Astrocyte of the spinal cord (primary cell): ENCODE results near the gene GRAMD2B.
A peak's percentile ranks its signal among the peaks of the same experiment; 100 is the strongest.

Source experiments
- DNase-seq: peaks from one replicate; pipeline ENCODE4 v3.0.0; 2011; ENCODE audit warnings: low read depth, low spot score
- H3K4me3 ChIP-seq: 2 replicates; pipeline ENCODE4 v1.5.1; 2011; ENCODE audit warnings: low read depth, mild to moderate bottlenecking, low read length, moderate library complexity
- CTCF ChIP-seq: IDR thresholded peaks from 2 replicates; pipeline ENCODE4 v1.5.1; 2012; ENCODE audit warnings: low read depth, mild to moderate bottlenecking, low read length, inconsistent platforms
- in situ Hi-C: cut with HindIII; loops from 2 replicates; pipeline ENCODE4 v1.10.0; 2017; ENCODE audit warnings: low sequenced_read_pairs

GRAMD2B gene

GRCh38 chr5:126446498-126447224, 23.5 kb downstream of the GRAMD2B start:
- peak; percentile 67 for DNase-seq

GRCh38 chr5:126448720-126449119, 25.5 kb downstream of the GRAMD2B start:
- no peak overlapping the region for H3K4me3 ChIP-seq
- no peak for DNase-seq
- TF ChIP-seq CTCF = no peak
- in situ Hi-C loops = no loop called here

More at GRCh38 chr5:126446498-126447224, 23.5 kb downstream of the GRAMD2B start:
- in situ Hi-C loops = no loop called here
- no peak for TF ChIP-seq CTCF
- no peak overlapping the region for H3K4me3 ChIP-seq

- H3K4me3 ChIP-seq = no peak overlapping the region
- peak; percentile 67 for DNase-seq
- no peak for TF ChIP-seq CTCF
- in situ Hi-C loops = no loop called here
These were observed 26.6 kb downstream of the GRAMD2B start for GRCh38 chr5:126449751-126450271.

- H3K4me3 ChIP-seq = no peak overlapping the region
- in situ Hi-C loops = no loop called here
- no peak for TF ChIP-seq CTCF
- no peak for DNase-seq
These were observed 27.1 kb downstream of the GRAMD2B start for GRCh38 chr5:126450346-126450745.

- in situ Hi-C loops = no loop called here
- no peak overlapping the region for H3K4me3 ChIP-seq
These were observed 27.7 kb downstream of the GRAMD2B start for GRCh38 chr5:126450907-126451306.

GRCh38 chr5:126452477-126452876, 29.3 kb downstream of the GRAMD2B start:
- no peak for TF ChIP-seq CTCF
- in situ Hi-C loops = no loop called here
- no peak for DNase-seq
- H3K4me3 ChIP-seq = no peak overlapping the region

More at GRCh38 chr5:126450907-126451306, 27.7 kb downstream of the GRAMD2B start:
- TF ChIP-seq CTCF = no peak
- DNase-seq = no peak
